Tibial nerve (tissue), 4 donors: ENCODE measurements around the gene TNS3. TPM values are rescaled to one million over a fixed set of nuclear protein-coding genes. Genes with fewer than 3 reads are reported as not detected.
A peak's percentile ranks its signal among the peaks of the same experiment; 100 is the strongest.

Experiments used
- DNase-seq, 2 donors: peaks; one replicate each; pipeline ENCODE4 v3.0.0-alpha.2; 2019; ENCODE audit warnings: low spot score in 2 of 2
- H3K27ac ChIP-seq, 4 donors: fragments of 200-600 bp; sonication (generic) in 3 of 4; one replicate each; pipeline ENCODE4 v1.5.1; 2017 to 2019; ENCODE audit warnings: mild to moderate bottlenecking in 1 of 4
- H3K27me3 ChIP-seq, 2 donors: fragments of 200-600 bp; sonication (generic) in 1 of 2; one replicate each; pipeline versions ENCODE4 v1.5.1 to v1.6.0; 2017 to 2019
- H3K36me3 ChIP-seq, 3 donors: fragments of 200-600 bp; sonication (generic); one replicate each; pipeline ENCODE4 v1.5.1; 2018 to 2019
- H3K4me1 ChIP-seq, 4 donors: fragments of 200-600 bp; sonication (generic) in 3 of 4; one replicate each; pipeline ENCODE4 v1.5.1; 2017 to 2019
- H3K4me3 ChIP-seq, 4 donors: fragments of 200-600 bp; sonication (generic) in 3 of 4; one replicate each; pipeline ENCODE4 v1.5.1; 2017 to 2019; ENCODE audit warnings: mild to moderate bottlenecking in 1 of 4, moderate library complexity in 1 of 4
- H3K9me3 ChIP-seq, 4 donors: fragments of 200-600 bp; sonication (generic) in 3 of 4; one replicate each; pipeline ENCODE4 v1.5.1; 2017 to 2019
- CTCF ChIP-seq, 5 experiments: fragments of 200-600 bp in 3 of 5; fragments of 450-650 bp in 2 of 5; sonication (generic) in 3 of 5; IDR thresholded peaks; one replicate each; pipeline ENCODE4 v1.5.1; 2016 to 2019; ENCODE audit warnings: antibody characterized with exemption in 5 of 5, mild to moderate bottlenecking in 3 of 5, moderate library complexity in 2 of 5
- EP300 ChIP-seq, 2 donors: sonication (generic); formaldehyde crosslinking; IDR thresholded peaks; one replicate each; pipeline ENCODE4 v1.6.1; 2017; ENCODE audit warnings: antibody characterized with exemption in 2 of 2, mild to moderate bottlenecking in 1 of 2
- POLR2A ChIP-seq, 2 donors: fragments of 450-650 bp; IDR thresholded peaks; one replicate each; pipeline ENCODE4 v1.6.1; 2017; ENCODE audit warnings: antibody characterized with exemption in 2 of 2, mild to moderate bottlenecking in 2 of 2, moderate library complexity in 2 of 2
- WGBS, 2 donors: methylation state at CpG; one replicate each; pipeline ENCODE4 v1.1.5; 2018; 5-methylcytosine and 5-hydroxymethylcytosine counted together
- total RNA-seq, 4 donors: library from RNA; depleted of rRNA; stranded (reverse); fragments of >200 nt; gene quantifications; one replicate each; pipeline ENCODE4 v1.1.0, GENCODE V29; 2016

Gene TNS3
- total RNA-seq, 4 donors from 2014 or later, result 118 to 142 (median 133) TPM

- H3K4me3 ChIP-seq, result no peak overlapping the region
- peak overlapping the region in 2 of 4 donors; percentile 64 to 65 for H3K27ac ChIP-seq
- DNase-seq, result peak; percentile 47 to 48
- peaks cover 0 to 15% (median 0%) of the 10 kb centered on the region in 3 donors for H3K36me3 ChIP-seq
- WGBS, 2 donors, result 40 to 50% methylated on average over 12 of the region's 12 CpGs
- TF ChIP-seq EP300 (IDR thresholded peaks at IDR 0.05) (peak in 1 of 2 donors; percentile 22), POLR2A (IDR thresholded peaks at IDR 0.05) (no peak)
- H3K9me3 ChIP-seq, result no peaks in the 10 kb centered on the region
- H3K27me3 ChIP-seq, result no peaks in the 10 kb centered on the region
- H3K4me1 ChIP-seq, result peaks cover 0 to 51% (median 19%) of the 10 kb centered on the region in 4 donors
Measured at GRCh38 chr7:47551668-47552440, 30.1 kb downstream of the TNS3 start.

GRCh38 chr7:47550788-47551470, 31.0 kb downstream of the TNS3 start:
- DNase-seq, result no peak
- Histone ChIP-seq H3K9me3 (no peaks in the 10 kb centered on the region), H3K36me3 (peaks cover 0 to 18% (median 0%) of the 10 kb centered on the region in 3 donors), H3K4me3 (no peak overlapping the region), H3K27ac (peak overlapping the region in 2 of 4 donors; percentile 64 to 65), H3K27me3 (no peaks in the 10 kb centered on the region), H3K4me1 (peaks cover 0 to 52% (median 15%) of the 10 kb centered on the region in 4 donors)
- no peak for TF ChIP-seq POLR2A (IDR thresholded peaks at IDR 0.05)
- no peak for TF ChIP-seq EP300 (IDR thresholded peaks at IDR 0.05)
- TF ChIP-seq CTCF (IDR thresholded peaks at IDR 0.05), result no peak
- 69 to 71% methylated on average over 7 to 11 of the region's 11 CpGs for WGBS, 2 donors

- WGBS, 2 donors, result 93 to 95% methylated on average over 8 of the region's 8 CpGs
- Histone ChIP-seq H3K4me3 (no peak overlapping the region), H3K27me3 (no peaks in the 10 kb centered on the region), H3K9me3 (no peaks in the 10 kb centered on the region), H3K4me1 (peaks cover 0 to 52% (median 15%) of the 10 kb centered on the region in 4 donors), H3K36me3 (peaks cover 0 to 18% (median 0%) of the 10 kb centered on the region in 3 donors), H3K27ac (peak overlapping the region in 1 of 4 donors; percentile 65)
- TF ChIP-seq POLR2A (IDR thresholded peaks at IDR 0.05) (no peak), CTCF (IDR thresholded peaks at IDR 0.05) (no peak), EP300 (IDR thresholded peaks at IDR 0.05) (no peak)
- DNase-seq, result no peak
Measured at GRCh38 chr7:47549916-47550315, 32.0 kb downstream of the TNS3 start.

- no peak for DNase-seq
- Histone ChIP-seq H3K27me3 (no peaks in the 10 kb centered on the region), H3K9me3 (no peaks in the 10 kb centered on the region), H3K4me1 (peaks cover 0 to 52% (median 15%) of the 10 kb centered on the region in 4 donors), H3K27ac (no peak overlapping the region), H3K4me3 (no peak overlapping the region), H3K36me3 (peaks cover 0 to 18% (median 0%) of the 10 kb centered on the region in 3 donors)
- TF ChIP-seq CTCF (IDR thresholded peaks at IDR 0.05), result no peak
- 85 to 93% methylated on average over 6 of the region's 6 CpGs for WGBS, 2 donors
Measured at GRCh38 chr7:47549397-47549796, 32.5 kb downstream of the TNS3 start.

- peaks cover 0 to 57% (median 15%) of the 10 kb centered on the region in 4 donors for H3K4me1 ChIP-seq
- H3K4me3 ChIP-seq, result no peak overlapping the region
- 94% methylated on average over 8 of the region's 8 CpGs for WGBS, 2 donors
- TF ChIP-seq CTCF (IDR thresholded peaks at IDR 0.05), result no peak
- TF ChIP-seq POLR2A (IDR thresholded peaks at IDR 0.05), result no peak
- TF ChIP-seq EP300 (IDR thresholded peaks at IDR 0.05), result no peak
- no peak for DNase-seq
- H3K27ac ChIP-seq, result no peak overlapping the region
- H3K36me3 ChIP-seq, result peaks cover 0 to 16% (median 0%) of the 10 kb centered on the region in 3 donors
- no peaks in the 10 kb centered on the region for H3K9me3 ChIP-seq
- no peaks in the 10 kb centered on the region for H3K27me3 ChIP-seq
Measured at GRCh38 chr7:47548546-47548945, 33.4 kb downstream of the TNS3 start.
